Fibroblast of the aortic adventitia (primary cell): Measurements from ENCODE around the gene JADE3. TPM values are rescaled to one million over a fixed set of nuclear protein-coding genes. Genes with fewer than 3 reads are reported as not detected.

ENCODE experiments used
- DNase-seq: peaks from one replicate; pipeline ENCODE4 v3.0.0-alpha.2; 2010; ENCODE audit warnings: low read depth
- H3K4me3 ChIP-seq: 2 replicates; pipeline ENCODE4 v1.5.1; 2011; ENCODE audit warnings: low read depth, mild to moderate bottlenecking, control low read depth, low read length, moderate library complexity
- total RNA-seq: library from RNA; depleted of rRNA; stranded (reverse); fragments of >200 nt; gene quantifications from 2 replicates; pipeline ENCODE4 v1.2.3, GENCODE V29; 2012; ENCODE audit warnings: low replicate concordance
- TF ChIP-seq, protein P1 (sequence below): IDR thresholded peaks from 2 replicates; pipeline ENCODE4 v1.5.1; 2011; ENCODE audit warnings: mild to moderate bottlenecking, low read length, control low read depth, inconsistent platforms; ENCODE audit not compliant: insufficient read depth

The JADE3 gene
- total RNA-seq, 1 donor = 3.9 TPM

DNA sequence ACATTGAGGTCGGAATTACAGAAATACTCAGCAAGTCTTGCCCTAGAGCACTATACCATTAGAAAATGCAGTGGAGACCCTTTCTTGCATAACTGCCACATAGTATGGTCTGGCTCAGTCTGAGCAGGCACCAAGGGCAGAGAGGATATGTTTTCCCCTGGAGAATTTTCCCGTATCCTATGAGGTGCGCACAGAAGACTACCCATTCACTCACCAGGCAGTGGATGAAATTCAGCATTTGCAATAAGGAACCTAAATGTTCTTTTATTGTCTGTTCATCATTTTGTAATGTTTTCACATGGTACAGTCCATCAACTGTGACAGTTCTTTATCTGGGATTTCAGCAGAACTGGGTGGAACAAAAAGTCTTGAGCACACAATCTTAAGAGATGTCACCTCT is 15.5 kb downstream of the JADE3 start:
- H3K4me3 ChIP-seq = no peak overlapping the region
- TF ChIP-seq, protein P1, sequence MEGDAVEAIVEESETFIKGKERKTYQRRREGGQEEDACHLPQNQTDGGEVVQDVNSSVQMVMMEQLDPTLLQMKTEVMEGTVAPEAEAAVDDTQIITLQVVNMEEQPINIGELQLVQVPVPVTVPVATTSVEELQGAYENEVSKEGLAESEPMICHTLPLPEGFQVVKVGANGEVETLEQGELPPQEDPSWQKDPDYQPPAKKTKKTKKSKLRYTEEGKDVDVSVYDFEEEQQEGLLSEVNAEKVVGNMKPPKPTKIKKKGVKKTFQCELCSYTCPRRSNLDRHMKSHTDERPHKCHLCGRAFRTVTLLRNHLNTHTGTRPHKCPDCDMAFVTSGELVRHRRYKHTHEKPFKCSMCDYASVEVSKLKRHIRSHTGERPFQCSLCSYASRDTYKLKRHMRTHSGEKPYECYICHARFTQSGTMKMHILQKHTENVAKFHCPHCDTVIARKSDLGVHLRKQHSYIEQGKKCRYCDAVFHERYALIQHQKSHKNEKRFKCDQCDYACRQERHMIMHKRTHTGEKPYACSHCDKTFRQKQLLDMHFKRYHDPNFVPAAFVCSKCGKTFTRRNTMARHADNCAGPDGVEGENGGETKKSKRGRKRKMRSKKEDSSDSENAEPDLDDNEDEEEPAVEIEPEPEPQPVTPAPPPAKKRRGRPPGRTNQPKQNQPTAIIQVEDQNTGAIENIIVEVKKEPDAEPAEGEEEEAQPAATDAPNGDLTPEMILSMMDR = no peak
- no peak for DNase-seq

- peak; percentile 26 for DNase-seq
- H3K4me3 ChIP-seq = no peak overlapping the region
- TF ChIP-seq, protein P1 = no peak
These were observed 17.4 kb downstream of the JADE3 start for GRCh38 chrX:46929439-46930261.

DNA sequence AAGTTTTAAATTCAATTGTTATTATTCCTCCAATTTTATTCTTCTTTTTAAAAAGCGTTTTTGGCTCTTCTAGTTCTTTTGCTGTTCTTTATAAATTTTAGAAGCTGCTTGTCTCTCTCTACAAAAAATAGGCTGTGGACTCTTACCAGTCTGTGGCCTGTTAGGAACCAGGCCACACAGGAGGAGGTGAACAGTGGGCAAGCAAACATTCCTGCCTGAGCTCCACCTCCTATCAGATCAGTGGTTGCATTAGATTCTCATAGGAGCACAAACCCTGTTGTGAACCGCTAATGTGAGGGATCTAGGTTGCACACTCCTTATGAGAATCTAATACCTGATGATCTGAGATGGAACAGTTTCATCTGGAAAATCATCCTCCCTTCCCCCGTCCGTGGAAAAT is 23.1 kb downstream of the JADE3 start:
- no peak overlapping the region for H3K4me3 ChIP-seq
- TF ChIP-seq, protein P1 = no peak
- DNase-seq = no peak

- TF ChIP-seq, protein P1 = no peak
- DNase-seq = no peak
- no peak overlapping the region for H3K4me3 ChIP-seq
These were observed 26.4 kb downstream of the JADE3 start for GRCh38 chrX:46938589-46938988.

GRCh38 chrX:46941341-46941740 is 29.1 kb downstream of the JADE3 start:
- TF ChIP-seq, protein P1 = no peak
- no peak for DNase-seq
- no peak overlapping the region for H3K4me3 ChIP-seq

- H3K4me3 ChIP-seq = no peak overlapping the region
- DNase-seq = no peak
- TF ChIP-seq, protein P1 = no peak
These were observed 40.9 kb downstream of the JADE3 start for GRCh38 chrX:46953137-46953527.
